CD4-positive, alpha-beta T cell (primary cell): ENCODE data around the gene USP40. TPM values are rescaled to one million over a fixed set of nuclear protein-coding genes. Genes with fewer than 3 reads are reported as not detected.

Experiments used
- ATAC-seq: fragments of 200-7000 bp; cut with Tn5 transposase; one replicate; pipeline ENCODE4 v1.10.0; 2022; ENCODE audit warnings: mild to moderate bottlenecking; ENCODE audit not compliant: poor library complexity
- CTCF ChIA-PET: fragments of 350-600 bp; sonication (Branson Sonifier 250); formaldehyde crosslinking; loops from one replicate; lab custom pipeline; 2021; ENCODE audit warnings: antibody characterized with exemption, inconsistent platforms; lab: Charles Lee
- POLR2A ChIA-PET: fragments of 350-600 bp; sonication (Branson Sonifier 250); formaldehyde crosslinking; loops from one replicate; lab custom pipeline; 2021; ENCODE audit warnings: antibody characterized with exemption, inconsistent platforms; lab: Charles Lee
- DNase-seq, 14 experiments: peaks; one replicate each; pipeline ENCODE4 v3.0.0-alpha.2; 2013 to 2020; ENCODE audit warnings: mixed read lengths in 2 of 14
- H3K27ac ChIP-seq, 2 donors: one replicate each; pipeline versions ENCODE4 v1.5.1 to v1.7.0; 2013; ENCODE audit warnings: low read length in 2 of 2, low read depth in 1 of 2, mild to moderate bottlenecking in 1 of 2
- H3K27me3 ChIP-seq, 2 experiments: 1 replicate in 1 of 2; 2 replicates in 1 of 2; pipeline versions ENCODE4 v1.6.1 to v1.7.0; 2013; ENCODE audit warnings: low read length in 2 of 2, control low read depth in 1 of 2, mild to moderate bottlenecking in 1 of 2, moderate library complexity in 1 of 2; ENCODE audit not compliant: insufficient read depth in 2 of 2, control insufficient read depth in 1 of 2
- H3K36me3 ChIP-seq: one replicate; pipeline ENCODE4 v1.6.1; 2013; ENCODE audit warnings: low read length, control low read depth; ENCODE audit not compliant: insufficient read depth
- H3K4me1 ChIP-seq: one replicate; pipeline ENCODE4 v1.6.1; 2013; ENCODE audit warnings: low read length, control low read depth; ENCODE audit not compliant: insufficient read depth
- H3K4me3 ChIP-seq: one replicate; pipeline ENCODE4 v1.5.1; 2013; ENCODE audit warnings: mild to moderate bottlenecking, low read length, moderate library complexity
- H3K9me3 ChIP-seq, 2 experiments: 1 replicate in 1 of 2; 2 replicates in 1 of 2; pipeline versions ENCODE4 v1.6.1 to v1.7.0; 2013; ENCODE audit warnings: low read length in 2 of 2, mild to moderate bottlenecking in 2 of 2, control low read depth in 1 of 2, moderate library complexity in 1 of 2; ENCODE audit not compliant: control insufficient read depth in 1 of 2, insufficient read depth in 1 of 2
- H3K27ac Mint-ChIP-seq: one replicate; pipeline ENCODE4 v1.8.0; 2020; ENCODE audit warnings: mixed read lengths
- H3K27me3 Mint-ChIP-seq: one replicate; pipeline ENCODE4 v1.8.0; 2021; ENCODE audit warnings: mixed read lengths
- H3K36me3 Mint-ChIP-seq: one replicate; pipeline ENCODE4 v1.8.0; 2021; ENCODE audit warnings: low read depth, mixed read lengths
- H3K4me1 Mint-ChIP-seq: one replicate; pipeline ENCODE4 v1.8.0; 2021; ENCODE audit warnings: low read depth, mixed read lengths
- H3K4me3 Mint-ChIP-seq: one replicate; pipeline ENCODE4 v1.8.0; 2020; ENCODE audit warnings: mild to moderate bottlenecking, mixed read lengths
- H3K9me3 Mint-ChIP-seq: one replicate; pipeline ENCODE4 v1.8.0; 2020; ENCODE audit warnings: mixed read lengths
- intact Hi-C, 2 experiments: fragments of 100-400 bp; cut with DNase I in 1 of 2; cut with micrococcal nuclease in 1 of 2; formaldehyde crosslinking; loops; one replicate each; pipeline versions ENCODE4 v1.15.1 to v1.9.0; 2023 to 2025; cut with DNase I, micrococcal nuclease
- total RNA-seq, 174 experiments: library from RNA in 2 of 174; stranded (reverse) in 2 of 174; gene quantifications; one replicate each; pipeline ENCODE4 v1.2.3 and lab custom pipeline; 2021 to 2026
- TF ChIP-seq, protein P1 (sequence below): fragments of 200-600 bp; IDR thresholded peaks from one replicate; pipeline ENCODE4 v1.8.0; 2022; ENCODE audit warnings: antibody characterized with exemption, mild to moderate bottlenecking

Gene USP40
- total RNA-seq, 2 experiments from 2014 or later = 7.2 to 8.7 TPM

DNA sequence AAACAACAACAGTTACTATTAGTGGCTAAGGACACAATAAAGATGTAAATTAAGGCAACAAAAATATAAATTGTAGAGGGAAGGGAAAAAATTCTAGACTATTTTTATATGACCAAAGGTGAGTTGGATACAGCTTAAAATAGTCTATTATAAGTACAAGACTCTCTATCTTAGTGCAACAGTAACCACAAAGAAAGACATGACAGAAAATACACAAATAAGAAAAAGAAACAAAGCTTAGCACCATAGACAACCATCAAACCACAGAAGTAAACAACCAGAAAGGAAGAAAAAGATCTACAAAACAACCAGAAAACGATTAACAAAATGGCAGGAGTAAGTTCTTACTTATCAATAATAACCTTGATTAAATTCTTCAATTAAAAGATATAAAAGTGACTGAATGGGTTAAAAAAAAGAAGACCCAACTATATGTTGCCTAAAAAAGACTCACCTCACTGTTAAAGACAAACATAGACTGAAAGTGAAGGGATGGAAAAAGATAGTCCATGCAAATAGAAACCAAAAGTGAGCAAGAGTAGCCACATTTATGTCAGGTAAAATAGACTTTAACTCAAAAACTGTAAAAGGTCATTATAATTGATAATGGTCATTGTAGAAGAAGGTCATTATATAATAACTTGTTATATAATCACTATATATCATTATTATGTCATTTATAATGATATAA, 62.5 kb downstream of the USP40 start:
- Mint-ChIP-seq H3K4me1 (no peaks in the 10 kb centered on the region), H3K27me3 (no peaks in the 10 kb centered on the region), H3K36me3 (peaks cover 73% of the 10 kb centered on the region), H3K9me3 (peaks cover 23% of the 10 kb centered on the region), H3K27ac (no peak overlapping the region), H3K4me3 (no peak overlapping the region)
- Histone ChIP-seq H3K4me3 (no peak overlapping the region), H3K36me3 (peaks cover 9% of the 10 kb centered on the region), H3K27ac (no peak overlapping the region), H3K4me1 (no peaks in the 10 kb centered on the region), H3K9me3 (peaks cover 4 to 19% of the 10 kb centered on the region in 2 experiments), H3K27me3 (no peaks in the 10 kb centered on the region)
- no peak for ATAC-seq
- DNase-seq = no peak
- TF ChIP-seq, protein P1, sequence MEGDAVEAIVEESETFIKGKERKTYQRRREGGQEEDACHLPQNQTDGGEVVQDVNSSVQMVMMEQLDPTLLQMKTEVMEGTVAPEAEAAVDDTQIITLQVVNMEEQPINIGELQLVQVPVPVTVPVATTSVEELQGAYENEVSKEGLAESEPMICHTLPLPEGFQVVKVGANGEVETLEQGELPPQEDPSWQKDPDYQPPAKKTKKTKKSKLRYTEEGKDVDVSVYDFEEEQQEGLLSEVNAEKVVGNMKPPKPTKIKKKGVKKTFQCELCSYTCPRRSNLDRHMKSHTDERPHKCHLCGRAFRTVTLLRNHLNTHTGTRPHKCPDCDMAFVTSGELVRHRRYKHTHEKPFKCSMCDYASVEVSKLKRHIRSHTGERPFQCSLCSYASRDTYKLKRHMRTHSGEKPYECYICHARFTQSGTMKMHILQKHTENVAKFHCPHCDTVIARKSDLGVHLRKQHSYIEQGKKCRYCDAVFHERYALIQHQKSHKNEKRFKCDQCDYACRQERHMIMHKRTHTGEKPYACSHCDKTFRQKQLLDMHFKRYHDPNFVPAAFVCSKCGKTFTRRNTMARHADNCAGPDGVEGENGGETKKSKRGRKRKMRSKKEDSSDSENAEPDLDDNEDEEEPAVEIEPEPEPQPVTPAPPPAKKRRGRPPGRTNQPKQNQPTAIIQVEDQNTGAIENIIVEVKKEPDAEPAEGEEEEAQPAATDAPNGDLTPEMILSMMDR = no peak
- ChIA-PET CTCF (no interaction called here), POLR2A (no interaction called here)
- intact Hi-C loops = no loop called here

DNA sequence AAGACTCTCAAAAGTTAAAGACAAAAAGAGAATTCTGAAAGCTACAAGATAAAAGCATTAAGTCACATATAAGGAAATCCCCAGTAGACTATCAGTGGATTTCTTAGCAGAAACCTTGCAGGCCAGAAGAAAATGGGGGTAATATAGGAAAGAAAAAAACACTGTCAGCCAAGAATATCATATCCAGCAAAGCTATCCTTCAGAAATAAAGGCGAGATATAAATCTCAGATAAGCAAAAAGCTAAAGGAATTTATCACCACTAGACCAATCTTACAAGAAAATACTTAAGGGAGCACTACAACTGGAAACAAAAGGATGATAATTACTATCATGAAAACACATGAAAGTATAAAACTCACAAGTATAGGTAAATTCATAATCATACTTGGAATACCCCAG, 63.1 kb downstream of the USP40 start:
- Histone ChIP-seq H3K4me3 (no peak overlapping the region), H3K27ac (no peak overlapping the region), H3K36me3 (peaks cover 13% of the 10 kb centered on the region), H3K9me3 (peaks cover 4 to 19% of the 10 kb centered on the region in 2 experiments), H3K4me1 (no peaks in the 10 kb centered on the region), H3K27me3 (no peaks in the 10 kb centered on the region)
- Mint-ChIP-seq H3K4me3 (no peak overlapping the region), H3K27me3 (no peaks in the 10 kb centered on the region), H3K36me3 (peaks cover 75% of the 10 kb centered on the region), H3K9me3 (peaks cover 23% of the 10 kb centered on the region), H3K4me1 (no peaks in the 10 kb centered on the region), H3K27ac (no peak overlapping the region)
- intact Hi-C loops = no loop called here
- no peak for ATAC-seq
- POLR2A ChIA-PET = no interaction called here
- DNase-seq = no peak
- CTCF ChIA-PET = no interaction called here
- TF ChIP-seq, protein P1 = no peak

DNA sequence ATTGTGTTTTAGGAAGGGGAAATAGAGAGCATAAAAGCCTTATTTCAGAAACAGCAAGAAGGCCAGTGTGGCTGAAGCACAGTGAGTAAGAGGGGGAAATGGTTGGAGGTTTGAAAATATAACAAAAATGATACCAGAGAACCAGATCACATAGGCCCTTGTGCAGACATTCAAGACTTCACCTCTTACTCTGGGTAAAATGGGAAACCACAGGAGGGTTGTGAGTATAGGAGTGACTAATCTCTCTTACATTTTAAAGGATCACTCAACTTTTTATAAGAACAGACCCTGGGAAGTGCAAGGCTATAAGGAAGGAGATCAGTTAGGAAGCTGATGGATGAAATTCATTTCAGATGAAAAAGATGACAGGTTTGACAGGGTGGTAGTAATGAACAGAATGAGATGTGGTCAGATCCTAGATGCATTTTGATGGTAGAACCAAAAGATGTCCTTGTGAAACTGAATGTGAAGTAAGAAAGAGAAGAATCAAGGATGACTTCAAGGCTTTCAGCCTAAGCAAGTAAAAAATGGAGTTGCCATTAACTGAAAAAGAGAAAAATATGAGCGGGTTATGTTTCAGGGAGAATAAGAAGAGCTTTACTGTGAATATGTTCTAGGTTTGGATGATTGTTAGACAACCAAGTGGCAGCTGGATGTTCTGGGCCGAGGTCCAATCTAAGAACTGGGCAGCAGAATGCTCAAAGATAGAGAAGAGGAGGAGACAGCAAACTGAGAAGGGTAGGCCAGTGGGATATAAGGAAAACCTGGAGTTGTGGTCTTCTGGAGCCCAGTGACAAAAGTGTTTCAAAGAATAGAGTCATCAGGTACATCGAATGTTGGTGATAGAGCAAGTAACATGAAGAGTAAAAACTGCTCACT, 65.1 kb downstream of the USP40 start:
- Mint-ChIP-seq H3K9me3 (peaks cover 23% of the 10 kb centered on the region), H3K4me3 (no peak overlapping the region), H3K36me3 (peaks cover 65% of the 10 kb centered on the region), H3K27me3 (no peaks in the 10 kb centered on the region), H3K4me1 (no peaks in the 10 kb centered on the region), H3K27ac (no peak overlapping the region)
- Histone ChIP-seq H3K4me1 (no peaks in the 10 kb centered on the region), H3K27ac (no peak overlapping the region), H3K9me3 (peaks cover 4 to 19% of the 10 kb centered on the region in 2 experiments), H3K27me3 (no peaks in the 10 kb centered on the region), H3K36me3 (peaks cover 18% of the 10 kb centered on the region), H3K4me3 (no peak overlapping the region)
- ChIA-PET POLR2A (no interaction called here), CTCF (no interaction called here)
- TF ChIP-seq, protein P1 = no peak
- no peak for DNase-seq
- ATAC-seq = no peak
- intact Hi-C loops = no loop called here
